ENCODE data around the gene NLRC5.

The NLRC5 gene, protein sequence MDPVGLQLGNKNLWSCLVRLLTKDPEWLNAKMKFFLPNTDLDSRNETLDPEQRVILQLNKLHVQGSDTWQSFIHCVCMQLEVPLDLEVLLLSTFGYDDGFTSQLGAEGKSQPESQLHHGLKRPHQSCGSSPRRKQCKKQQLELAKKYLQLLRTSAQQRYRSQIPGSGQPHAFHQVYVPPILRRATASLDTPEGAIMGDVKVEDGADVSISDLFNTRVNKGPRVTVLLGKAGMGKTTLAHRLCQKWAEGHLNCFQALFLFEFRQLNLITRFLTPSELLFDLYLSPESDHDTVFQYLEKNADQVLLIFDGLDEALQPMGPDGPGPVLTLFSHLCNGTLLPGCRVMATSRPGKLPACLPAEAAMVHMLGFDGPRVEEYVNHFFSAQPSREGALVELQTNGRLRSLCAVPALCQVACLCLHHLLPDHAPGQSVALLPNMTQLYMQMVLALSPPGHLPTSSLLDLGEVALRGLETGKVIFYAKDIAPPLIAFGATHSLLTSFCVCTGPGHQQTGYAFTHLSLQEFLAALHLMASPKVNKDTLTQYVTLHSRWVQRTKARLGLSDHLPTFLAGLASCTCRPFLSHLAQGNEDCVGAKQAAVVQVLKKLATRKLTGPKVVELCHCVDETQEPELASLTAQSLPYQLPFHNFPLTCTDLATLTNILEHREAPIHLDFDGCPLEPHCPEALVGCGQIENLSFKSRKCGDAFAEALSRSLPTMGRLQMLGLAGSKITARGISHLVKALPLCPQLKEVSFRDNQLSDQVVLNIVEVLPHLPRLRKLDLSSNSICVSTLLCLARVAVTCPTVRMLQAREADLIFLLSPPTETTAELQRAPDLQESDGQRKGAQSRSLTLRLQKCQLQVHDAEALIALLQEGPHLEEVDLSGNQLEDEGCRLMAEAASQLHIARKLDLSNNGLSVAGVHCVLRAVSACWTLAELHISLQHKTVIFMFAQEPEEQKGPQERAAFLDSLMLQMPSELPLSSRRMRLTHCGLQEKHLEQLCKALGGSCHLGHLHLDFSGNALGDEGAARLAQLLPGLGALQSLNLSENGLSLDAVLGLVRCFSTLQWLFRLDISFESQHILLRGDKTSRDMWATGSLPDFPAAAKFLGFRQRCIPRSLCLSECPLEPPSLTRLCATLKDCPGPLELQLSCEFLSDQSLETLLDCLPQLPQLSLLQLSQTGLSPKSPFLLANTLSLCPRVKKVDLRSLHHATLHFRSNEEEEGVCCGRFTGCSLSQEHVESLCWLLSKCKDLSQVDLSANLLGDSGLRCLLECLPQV (N-terminal part only)

DNA sequence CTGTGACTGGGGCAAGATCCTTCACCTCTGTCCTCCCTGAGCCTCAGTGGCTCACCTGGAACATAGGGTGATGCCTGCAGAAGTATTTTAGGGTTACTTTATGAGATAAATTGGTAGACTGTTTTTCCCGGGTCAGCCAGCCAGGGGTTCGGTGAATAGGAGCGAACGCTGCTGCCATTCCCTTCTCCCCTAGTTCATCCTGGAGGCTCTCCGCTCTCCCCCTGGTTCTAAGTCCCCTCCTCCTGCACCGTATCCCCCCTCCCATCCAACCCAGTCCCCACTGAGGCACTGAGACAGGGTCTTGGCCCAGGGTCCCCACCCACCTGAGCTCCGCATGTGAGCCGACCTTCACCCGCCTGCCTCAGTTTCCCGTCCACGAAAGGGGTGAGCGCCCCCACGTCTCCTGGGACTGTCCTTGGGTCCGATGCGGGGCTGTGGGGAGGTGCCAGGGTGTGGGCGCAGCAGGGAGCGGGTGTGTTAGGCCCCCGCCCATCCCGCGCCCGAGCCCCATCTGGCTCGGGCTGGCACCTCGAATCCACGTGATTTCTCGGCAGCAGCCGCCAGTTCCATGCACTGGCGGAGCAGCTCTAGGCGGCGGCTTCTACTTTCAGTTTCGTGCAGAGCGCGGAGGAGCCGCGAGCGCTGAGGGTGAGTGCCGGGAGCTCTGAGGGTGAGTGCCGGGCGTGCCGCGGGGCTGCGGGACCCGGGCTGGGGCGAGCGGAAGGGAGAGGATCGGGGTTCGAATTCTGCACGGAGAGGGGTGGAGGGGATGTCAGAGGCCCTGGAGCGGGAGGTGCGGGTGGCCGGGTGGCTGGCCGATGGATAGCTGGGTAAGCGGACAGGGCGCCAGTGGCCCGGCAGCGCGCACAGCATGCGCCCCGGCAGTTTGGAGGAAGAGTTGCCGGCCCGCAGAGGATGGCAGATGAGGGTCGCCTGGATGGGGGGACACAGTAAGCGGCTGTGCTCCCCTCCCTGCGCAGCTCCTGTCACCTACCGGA, at the start of gene NLRC5:
NLRC5 (plus strand) TSS at position 610 of the 998 bp plus-strand sequence. CDS start 31,156 bp downstream, outside the sequence.
- DNase-seq, result peak; percentile 90

DNA sequence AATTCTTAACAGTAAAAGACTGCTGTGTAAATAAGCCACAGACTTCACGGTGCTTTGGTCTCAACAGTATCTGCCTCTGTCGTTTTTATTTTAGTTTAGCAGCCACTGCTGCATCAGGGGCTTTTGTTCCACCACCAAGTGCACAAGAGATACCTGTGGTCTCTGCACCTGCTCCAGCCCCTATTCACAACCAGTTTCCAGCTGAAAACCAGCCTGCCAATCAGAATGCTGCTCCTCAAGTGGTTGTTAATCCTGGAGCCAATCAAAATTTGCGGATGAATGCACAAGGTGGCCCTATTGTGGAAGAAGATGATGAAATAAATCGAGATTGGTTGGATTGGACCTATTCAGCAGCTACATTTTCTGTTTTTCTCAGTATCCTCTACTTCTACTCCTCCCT, 49.6 kb upstream of the NLRC5 start:
- no peak for DNase-seq

GRCh38 chr16:56941092-56941491, 48.3 kb upstream of the NLRC5 start:
- no peak for DNase-seq

DNA sequence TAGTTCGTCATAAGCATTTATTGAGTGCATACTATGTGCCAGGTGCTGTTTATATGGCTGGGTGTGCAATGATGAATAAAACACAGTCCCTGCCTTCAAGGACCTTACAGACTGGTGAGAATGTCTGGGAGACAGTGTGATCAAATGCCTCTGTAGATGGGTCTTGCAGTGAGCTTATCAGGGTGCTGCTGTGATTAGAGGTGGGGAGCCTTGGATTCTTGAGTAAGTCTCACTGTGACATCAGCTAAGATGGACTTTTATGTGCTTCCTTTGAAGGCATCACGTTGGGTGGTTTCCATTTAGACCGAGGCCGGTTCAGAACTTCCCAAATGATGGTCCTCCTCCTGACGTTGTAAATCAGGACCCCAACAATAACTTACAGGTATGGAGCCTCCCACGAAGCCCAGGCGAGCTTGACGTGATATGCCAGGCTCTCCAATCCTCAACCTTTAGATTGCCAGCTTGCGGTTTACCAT, 47.5 kb upstream of the NLRC5 start:
- DNase-seq, result no peak

- no peak for DNase-seq
Measured at GRCh38 chr16:56943761-56944375, 45.5 kb upstream of the NLRC5 start.

- DNase-seq, result no peak
Measured at GRCh38 chr16:56944954-56945839, 44.2 kb upstream of the NLRC5 start.

GRCh38 chr16:56945847-56946527, 43.4 kb upstream of the NLRC5 start:
- DNase-seq, result no peak

DNA sequence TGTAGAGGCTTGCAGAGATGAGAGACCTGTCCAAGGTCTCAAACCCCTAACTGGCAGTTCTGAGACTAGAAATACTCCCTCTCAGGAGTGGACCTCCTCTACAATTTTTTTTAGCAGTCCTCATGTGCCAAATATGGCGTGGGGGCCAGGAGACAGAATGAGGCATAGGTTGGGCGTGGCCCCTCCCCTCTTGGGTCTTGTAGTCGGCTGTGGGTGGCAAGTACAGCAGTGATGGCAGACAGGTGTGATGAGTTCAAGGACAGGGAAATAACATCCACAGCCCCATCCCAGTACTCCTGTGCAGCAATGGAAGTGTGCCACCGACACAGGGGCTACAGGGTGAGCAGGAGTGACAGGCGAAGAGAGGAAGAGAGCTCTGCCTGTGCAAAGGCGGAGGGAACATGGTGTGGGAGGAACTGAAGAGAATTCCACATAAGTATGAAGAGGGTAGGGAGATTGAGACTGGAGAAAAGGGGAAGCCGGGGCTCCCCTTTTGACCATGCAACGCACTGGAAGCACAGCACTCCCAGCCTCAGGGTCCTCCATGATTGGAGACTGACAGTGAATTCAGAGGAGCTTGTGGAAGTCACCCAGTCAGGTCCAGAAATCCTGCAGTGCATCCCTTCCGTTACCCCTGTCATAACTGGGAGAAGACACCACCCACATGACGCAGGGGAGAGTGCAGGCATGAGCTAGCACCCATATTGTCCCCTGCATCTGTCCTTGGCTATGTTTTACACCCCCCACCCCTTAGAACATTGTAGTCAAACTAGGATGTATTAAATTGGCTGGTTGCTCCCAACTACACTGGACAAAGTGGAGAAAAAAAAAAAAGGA, 42.4 kb upstream of the NLRC5 start:
- DNase-seq, result no peak

GRCh38 chr16:56947604-56947995, 41.8 kb upstream of the NLRC5 start:
- DNase-seq, result no peak

- DNase-seq, result no peak
Measured at GRCh38 chr16:56948234-56948633, 41.1 kb upstream of the NLRC5 start.

DNA sequence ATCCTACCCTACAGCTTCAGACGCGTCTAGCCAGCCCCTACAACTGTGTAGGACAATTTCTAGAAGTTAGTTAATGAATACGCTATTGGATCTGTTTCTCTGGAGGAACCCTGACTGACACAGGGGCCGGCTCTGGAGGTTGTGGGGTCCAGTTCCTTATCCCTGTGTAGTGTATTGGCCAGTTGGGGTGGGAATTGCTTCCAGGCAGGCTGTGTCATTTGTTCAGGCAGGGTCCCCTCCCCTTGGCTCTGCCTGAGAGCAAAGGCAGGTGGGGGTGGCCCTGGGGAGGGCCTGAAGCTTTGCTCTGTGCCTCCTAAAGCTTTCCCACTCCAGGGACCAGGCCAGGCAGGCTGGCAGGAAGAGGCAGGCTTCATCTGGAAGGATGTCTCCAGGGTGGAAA, 39.3 kb upstream of the NLRC5 start:
- no peak for DNase-seq

DNA sequence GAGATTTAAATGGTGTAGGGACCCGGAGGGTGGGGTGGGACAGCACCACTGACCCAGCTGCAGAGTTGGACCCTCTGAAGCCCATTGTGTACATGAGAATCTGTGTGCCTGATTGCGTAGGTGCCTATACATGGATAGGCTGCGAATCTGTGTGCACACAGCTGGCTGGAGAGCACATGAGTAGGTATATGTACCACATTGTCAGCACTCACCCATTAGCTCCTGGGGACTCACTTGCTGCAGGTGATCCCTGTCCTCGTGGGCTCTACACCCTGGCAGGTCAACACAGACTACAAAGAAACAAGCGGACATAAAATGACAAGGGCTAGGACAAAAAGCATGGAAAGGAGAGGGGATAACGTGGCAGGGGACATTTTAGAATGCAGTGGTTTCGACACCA, 38.9 kb upstream of the NLRC5 start:
- no peak for DNase-seq

- DNase-seq, result peak; percentile 37
Measured at GRCh38 chr16:56950881-56951771, 38.2 kb upstream of the NLRC5 start.

DNA sequence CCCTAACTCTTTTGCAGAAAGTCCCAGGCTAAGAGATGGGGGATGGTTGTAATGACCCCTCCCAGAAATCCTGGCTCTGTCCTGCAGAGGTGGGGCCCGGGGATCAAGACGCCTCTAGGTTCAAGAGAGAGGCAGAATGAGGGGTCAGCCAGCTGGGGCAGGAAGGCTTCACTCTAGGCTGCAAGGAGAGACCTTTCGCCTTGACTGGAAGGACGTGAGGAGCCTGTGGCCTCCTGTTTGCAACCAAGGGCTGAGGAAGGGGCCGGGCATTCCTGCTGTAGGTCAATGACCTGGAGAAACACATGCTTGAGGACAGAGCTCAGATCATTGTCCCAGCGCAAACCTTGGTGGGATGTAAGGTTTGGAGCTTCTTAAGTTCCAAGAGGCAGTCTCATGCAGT, 36.4 kb upstream of the NLRC5 start:
- DNase-seq, result no peak

DNA sequence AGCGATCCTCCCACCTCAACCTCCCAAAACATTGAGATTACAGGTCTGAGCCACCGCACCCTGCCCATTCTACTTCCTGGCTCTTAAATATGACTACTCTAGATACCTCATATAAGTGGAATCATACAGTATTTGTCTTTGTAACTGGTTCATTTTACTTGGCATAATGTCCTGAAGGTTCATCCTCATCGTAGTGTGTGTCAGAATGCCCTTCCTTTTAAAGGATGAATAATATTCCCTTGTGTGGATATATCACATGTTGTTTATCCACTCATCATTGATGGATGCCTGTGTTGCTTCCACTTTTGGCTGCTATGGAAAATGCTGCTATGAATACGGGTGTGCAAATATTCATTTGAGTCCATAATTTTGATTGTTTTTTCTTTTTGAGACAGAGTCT, 33.3 kb upstream of the NLRC5 start:
- no peak for DNase-seq

DNA sequence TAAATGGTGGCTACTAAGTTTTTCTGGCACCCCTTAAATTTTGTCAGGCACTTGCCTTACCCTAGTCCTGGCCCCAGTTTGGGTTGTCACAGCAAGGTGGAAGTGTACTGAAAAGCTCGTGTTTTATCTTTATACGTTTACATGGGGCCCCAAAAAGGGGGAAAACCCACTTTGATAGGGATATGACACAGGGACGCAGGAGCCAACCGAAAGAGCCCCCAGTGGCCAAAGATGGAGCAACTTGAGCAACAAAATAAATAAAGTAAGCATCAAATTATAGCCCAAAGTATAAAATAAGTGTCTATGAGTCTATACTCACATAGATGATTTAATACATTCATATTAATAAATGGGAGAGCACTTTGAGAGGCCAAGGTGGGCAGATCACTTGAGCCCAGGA, 32.6 kb upstream of the NLRC5 start:
- no peak for DNase-seq

DNA sequence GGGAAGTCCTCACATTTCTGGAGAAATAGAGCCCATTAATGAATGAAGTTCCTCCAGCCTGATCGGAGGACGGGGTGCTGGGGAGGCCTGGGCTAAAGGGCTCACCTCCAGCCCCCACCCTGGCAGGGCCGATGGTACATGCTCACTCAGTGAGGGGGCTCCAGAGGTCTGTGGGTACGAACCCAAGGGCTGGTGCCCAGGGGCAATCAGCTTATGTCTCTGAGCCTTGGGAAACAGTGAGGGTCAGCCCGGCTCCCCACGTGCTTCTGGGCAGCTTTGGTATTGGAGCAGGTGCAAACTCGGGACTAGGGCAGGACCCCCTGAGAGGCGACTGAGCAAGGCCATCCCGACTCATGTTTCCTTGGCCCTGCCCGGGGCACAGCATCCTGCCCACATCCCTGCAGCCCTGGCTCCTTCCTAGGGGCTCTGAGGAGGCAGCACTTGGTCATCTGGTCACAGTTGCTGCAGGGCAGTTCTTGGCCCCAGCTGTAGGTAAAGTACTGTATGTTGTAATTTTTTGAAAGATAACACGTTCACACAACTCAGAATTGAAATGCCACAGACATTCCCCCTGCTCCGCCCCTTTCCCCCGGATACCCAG, 28.6 kb upstream of the NLRC5 start:
- no peak for DNase-seq
